HUES64 (cell line): ENCODE results near the gene KCNH1.

Source experiments
- H3K27ac ChIP-seq: 2 replicates; pipeline ENCODE4 v1.7.0; 2013; ENCODE audit warnings: low read depth, low read length, inconsistent platforms
- H3K27me3 ChIP-seq: 2 replicates; pipeline ENCODE4 v1.6.1; 2013; ENCODE audit warnings: mild to moderate bottlenecking, low read length; ENCODE audit not compliant: insufficient read depth
- H3K36me3 ChIP-seq: 2 replicates; pipeline ENCODE4 v1.6.1; 2013; ENCODE audit warnings: mild to moderate bottlenecking, low read length; ENCODE audit not compliant: insufficient read depth
- H3K4me1 ChIP-seq: 2 replicates; pipeline ENCODE4 v1.6.1; 2013; ENCODE audit warnings: mild to moderate bottlenecking, low read length, moderate library complexity; ENCODE audit not compliant: insufficient read depth
- H3K4me3 ChIP-seq: 2 replicates; pipeline ENCODE4 v1.5.1; 2013; ENCODE audit warnings: mild to moderate bottlenecking, low read length, moderate library complexity
- H3K9ac ChIP-seq: 2 replicates; pipeline ENCODE4 v1.6.1; 2013; ENCODE audit warnings: mild to moderate bottlenecking, low read depth, low read length
- H3K9me3 ChIP-seq: 2 replicates; pipeline ENCODE4 v1.6.1; 2013; ENCODE audit warnings: low read depth, low read length; ENCODE audit not compliant: insufficient read depth
- WGBS: fragments of 150-250, 120-280 bp; methylation state at CpG from one replicate; pipeline ENCODE4 v1.1.7; 2013; ENCODE audit warnings: missing lambda C conversion rate; 5-methylcytosine and 5-hydroxymethylcytosine counted together

The KCNH1 gene

DNA sequence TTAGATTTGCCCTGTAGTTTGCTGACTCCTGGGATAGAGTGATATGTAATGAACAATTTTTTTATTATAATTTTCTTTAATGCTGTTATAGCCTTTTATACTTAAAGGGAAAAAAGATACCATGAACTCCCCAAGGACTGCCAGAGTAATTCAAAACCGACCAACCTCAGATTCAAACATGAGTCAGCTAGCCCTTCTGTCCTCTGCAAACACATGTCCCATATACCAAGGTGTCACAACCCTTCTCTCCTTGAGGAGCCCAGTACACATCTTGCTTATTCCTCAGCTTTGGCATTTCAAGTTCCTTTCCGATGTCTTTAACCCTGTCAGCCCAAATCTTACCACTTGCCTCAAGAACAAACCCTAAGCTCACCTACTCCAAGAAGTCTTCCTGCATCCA lies 184.9 kb downstream of the KCNH1 start:
- Histone ChIP-seq H3K4me3 (no peak overlapping the region), H3K36me3 (no peaks in the 10 kb centered on the region), H3K4me1 (no peaks in the 10 kb centered on the region), H3K9ac (no peak overlapping the region), H3K9me3 (no peaks in the 10 kb centered on the region), H3K27ac (no peak overlapping the region), H3K27me3 (no peaks in the 10 kb centered on the region)
- WGBS = 89% methylated on average over 2 of the region's 2 CpGs

DNA sequence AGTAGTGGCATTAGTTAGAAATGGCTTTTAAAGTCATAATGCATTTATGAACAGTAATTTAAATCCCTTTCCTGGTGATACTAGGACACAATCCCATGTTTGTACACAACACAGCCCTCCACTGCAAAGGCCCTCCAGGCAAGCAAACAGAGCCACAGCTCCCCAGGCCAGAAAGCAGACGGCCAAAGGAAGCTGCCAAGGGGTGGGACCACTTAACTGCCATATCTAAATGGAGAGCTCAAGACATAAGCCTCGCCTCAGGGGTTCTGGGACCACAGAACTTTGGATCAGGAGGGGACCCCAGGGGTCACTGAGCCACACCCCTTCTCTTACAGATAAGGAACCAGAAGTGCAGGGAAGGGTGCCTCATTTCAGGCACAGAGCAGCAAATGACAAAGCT lies 189.7 kb downstream of the KCNH1 start:
- no peak overlapping the region for H3K27ac ChIP-seq
- H3K9me3 ChIP-seq = no peaks in the 10 kb centered on the region
- H3K27me3 ChIP-seq = no peaks in the 10 kb centered on the region
- no peak overlapping the region for H3K4me3 ChIP-seq
- H3K9ac ChIP-seq = no peak overlapping the region
- H3K36me3 ChIP-seq = no peaks in the 10 kb centered on the region
- H3K4me1 ChIP-seq = no peaks in the 10 kb centered on the region
- WGBS = 46% methylated on average over 2 of the region's 2 CpGs

DNA sequence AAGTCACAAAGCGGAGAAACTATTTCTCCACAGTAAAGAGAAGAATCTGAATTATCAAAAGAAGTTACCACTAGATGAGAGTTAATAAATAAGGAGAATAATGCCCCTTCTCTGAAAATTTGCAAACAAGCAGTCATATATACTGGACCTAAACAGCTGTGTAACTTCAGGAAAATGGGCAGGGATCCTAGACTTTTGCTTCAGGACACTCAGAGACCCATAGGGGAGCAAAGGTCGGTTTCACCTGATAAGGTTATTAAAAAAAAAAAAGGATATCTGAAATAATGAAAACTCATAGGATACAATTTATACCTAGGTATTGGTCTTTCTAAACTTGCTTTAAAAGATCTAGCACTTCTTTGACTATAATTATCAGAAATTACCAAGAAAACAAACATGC lies 191.4 kb downstream of the KCNH1 start:
- 100% methylated on average over 1 of the region's 2 CpGs for WGBS
- 0 out of 2 replicates have a peak, but pooled peaks cover 5% of the 10 kb centered on the region for H3K4me1 ChIP-seq
- no peaks in the 10 kb centered on the region for H3K27me3 ChIP-seq
- no peaks in the 10 kb centered on the region for H3K36me3 ChIP-seq
- H3K9ac ChIP-seq = no peak overlapping the region
- H3K9me3 ChIP-seq = no peaks in the 10 kb centered on the region
- no peak overlapping the region for H3K4me3 ChIP-seq
- H3K27ac ChIP-seq = no peak overlapping the region

DNA sequence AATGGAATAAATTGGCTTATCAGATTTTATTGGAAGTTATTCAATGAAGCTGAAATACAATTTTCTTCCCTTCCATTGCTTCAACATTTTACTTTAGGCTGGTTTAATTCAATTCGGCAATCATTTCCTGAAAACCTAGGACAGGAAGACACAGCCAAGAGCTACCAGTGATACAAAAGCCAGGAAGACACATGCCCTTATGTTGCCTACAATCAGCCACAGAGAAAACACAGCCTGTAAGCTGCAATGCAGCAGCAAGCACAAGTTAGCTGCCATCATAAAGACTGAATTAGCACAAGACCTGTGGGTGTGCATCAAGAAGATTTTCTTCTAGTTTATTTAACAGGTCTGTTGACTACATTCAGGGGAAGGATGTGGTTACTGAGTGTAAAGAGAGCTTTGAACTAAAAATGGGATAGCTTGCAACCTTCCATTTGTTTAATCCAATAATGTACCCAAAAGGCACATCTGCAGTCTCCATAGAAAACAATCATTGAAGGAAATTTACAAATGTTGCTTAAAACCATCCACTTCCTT lies 193.8 kb downstream of the KCNH1 start:
- 94% methylated on average over 1 of the region's 1 CpG for WGBS

DNA sequence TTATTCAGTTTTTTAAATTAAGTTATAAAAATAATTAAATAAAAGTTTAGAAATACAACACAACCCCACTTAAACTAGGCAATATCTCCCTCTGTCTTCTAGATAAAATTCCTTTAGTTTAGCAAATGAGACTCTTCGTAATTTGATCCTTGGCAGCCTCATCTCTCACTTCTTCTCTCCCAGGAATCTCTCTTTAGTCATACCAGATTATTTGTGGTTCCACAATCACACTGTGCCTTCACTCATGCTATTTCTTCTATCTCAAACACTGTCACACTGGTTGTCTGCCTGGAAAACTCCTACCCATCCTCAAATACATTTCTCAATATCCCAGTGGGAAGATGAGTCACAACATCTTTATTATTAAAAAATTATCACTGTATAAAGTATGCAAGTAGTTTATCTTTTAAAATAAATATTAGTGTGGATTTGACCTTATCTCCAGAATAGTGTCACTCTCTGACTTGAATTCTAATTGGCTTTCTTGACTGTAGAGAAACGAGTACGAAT lies 195.5 kb downstream of the KCNH1 start:
- H3K9me3 ChIP-seq = no peaks in the 10 kb centered on the region
- no peak overlapping the region for H3K27ac ChIP-seq
- H3K36me3 ChIP-seq = no peaks in the 10 kb centered on the region
- 95% methylated on average over 3 of the region's 3 CpGs for WGBS
- H3K4me1 ChIP-seq = 0 out of 2 replicates have a peak, but pooled peaks cover 5% of the 10 kb centered on the region
- H3K9ac ChIP-seq = no peak overlapping the region
- no peak overlapping the region for H3K4me3 ChIP-seq
- no peaks in the 10 kb centered on the region for H3K27me3 ChIP-seq

More for the DNA sequence above, 193.8 kb downstream of the KCNH1 start:
- no peaks in the 10 kb centered on the region for H3K9me3 ChIP-seq
- no peak overlapping the region for H3K4me3 ChIP-seq
- H3K9ac ChIP-seq = no peak overlapping the region
- no peaks in the 10 kb centered on the region for H3K36me3 ChIP-seq
- no peaks in the 10 kb centered on the region for H3K27me3 ChIP-seq
- H3K4me1 ChIP-seq = 0 out of 2 replicates have a peak, but pooled peaks cover 5% of the 10 kb centered on the region
- no peak overlapping the region for H3K27ac ChIP-seq

DNA sequence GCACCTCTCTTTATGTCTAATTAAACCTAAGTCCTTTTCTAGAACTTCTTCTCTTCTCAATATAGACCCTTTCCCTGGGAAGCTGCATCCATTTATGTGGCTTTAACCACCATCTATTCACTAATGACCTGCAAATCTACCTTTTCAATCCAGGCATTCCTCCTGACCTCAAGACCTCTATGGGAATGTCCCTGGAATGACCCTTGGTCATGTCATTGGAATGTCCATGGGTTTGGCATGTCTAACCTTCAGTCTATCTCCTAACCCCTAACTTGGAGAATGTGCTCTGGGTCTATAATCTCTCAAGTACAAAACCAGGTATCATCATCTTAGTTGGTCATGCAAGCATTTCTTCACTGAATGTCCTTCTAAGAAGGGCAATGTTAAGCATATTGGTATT lies 196.1 kb downstream of the KCNH1 start:
- no peaks in the 10 kb centered on the region for H3K9me3 ChIP-seq

DNA sequence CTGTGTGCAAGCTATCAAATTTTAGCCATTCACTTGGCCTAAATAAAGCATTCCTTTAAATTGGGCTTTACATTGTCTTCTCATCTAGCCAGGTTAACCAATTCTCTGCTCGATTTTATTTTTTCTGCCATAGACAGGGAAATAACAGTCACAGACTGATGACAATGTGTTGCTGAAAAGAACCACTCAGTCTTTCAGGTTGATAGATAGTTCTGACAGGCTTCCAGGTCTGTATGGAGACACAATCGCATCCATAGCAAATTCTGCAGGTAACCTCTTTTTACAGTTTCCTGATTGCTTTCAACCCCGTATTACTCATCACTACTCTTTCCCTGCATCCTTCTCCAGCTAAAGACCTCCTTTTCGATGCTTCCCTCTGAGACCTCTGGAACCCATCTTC lies 198.0 kb downstream of the KCNH1 start:
- 0 out of 2 replicates have a peak, but pooled peaks cover 5% of the 10 kb centered on the region for H3K4me1 ChIP-seq
- no peak overlapping the region for H3K4me3 ChIP-seq
- no peak overlapping the region for H3K27ac ChIP-seq
- H3K9me3 ChIP-seq = no peaks in the 10 kb centered on the region
- no peaks in the 10 kb centered on the region for H3K36me3 ChIP-seq
- 87% methylated on average over 4 of the region's 4 CpGs for WGBS
- no peak overlapping the region for H3K9ac ChIP-seq
- no peaks in the 10 kb centered on the region for H3K27me3 ChIP-seq

More for the DNA sequence above, 196.1 kb downstream of the KCNH1 start:
- Histone ChIP-seq H3K4me1 (0 out of 2 replicates have a peak, but pooled peaks cover 5% of the 10 kb centered on the region), H3K27me3 (no peaks in the 10 kb centered on the region), H3K36me3 (no peaks in the 10 kb centered on the region), H3K4me3 (no peak overlapping the region), H3K27ac (no peak overlapping the region), H3K9ac (no peak overlapping the region)

DNA sequence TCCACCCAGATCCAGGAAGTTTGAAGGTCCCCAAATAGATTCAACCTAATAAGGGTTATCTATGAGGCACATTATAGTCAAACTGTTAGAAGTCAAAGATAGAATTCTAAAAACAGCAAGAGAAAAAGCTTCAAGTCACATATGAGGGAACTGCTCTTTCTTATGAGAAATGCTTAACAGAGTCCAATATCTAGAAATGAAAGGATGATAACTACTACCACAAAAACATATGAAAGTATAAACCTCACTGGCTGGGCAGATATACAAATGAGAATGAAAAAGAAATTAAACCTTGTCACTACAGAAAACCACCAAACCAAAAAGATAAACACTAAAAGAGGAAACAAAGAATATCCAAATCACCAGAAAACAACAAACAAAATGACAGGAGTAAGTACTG lies 201.8 kb downstream of the KCNH1 start:
- Histone ChIP-seq H3K4me1 (no peaks in the 10 kb centered on the region), H3K36me3 (no peaks in the 10 kb centered on the region), H3K27me3 (no peaks in the 10 kb centered on the region), H3K9ac (no peak overlapping the region), H3K9me3 (no peaks in the 10 kb centered on the region), H3K27ac (no peak overlapping the region), H3K4me3 (no peak overlapping the region)

DNA sequence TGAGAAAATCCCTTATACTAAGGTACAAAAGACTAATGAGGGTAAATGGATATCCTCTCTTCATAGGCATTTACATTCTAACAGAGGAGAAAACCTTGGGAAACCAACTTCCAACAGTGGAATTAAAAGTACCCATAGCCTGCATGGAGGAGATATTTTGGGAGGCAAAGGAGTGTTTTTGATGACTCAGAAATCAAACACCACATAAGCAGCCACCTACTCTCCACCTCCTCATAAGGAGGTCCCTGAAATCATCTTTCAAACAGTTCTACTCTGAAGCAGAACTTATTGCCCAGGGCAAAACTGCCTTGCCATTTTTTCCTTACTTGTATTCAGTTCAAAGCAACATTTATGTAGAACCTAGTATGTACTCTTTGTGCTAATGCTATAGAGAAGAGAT lies 211.3 kb downstream of the KCNH1 start:
- Histone ChIP-seq H3K4me3 (no peak overlapping the region), H3K27me3 (no peaks in the 10 kb centered on the region), H3K9me3 (no peaks in the 10 kb centered on the region), H3K4me1 (peaks cover 9% of the 10 kb centered on the region; the same call in 1 of the 2 replicates), H3K27ac (no peak overlapping the region), H3K9ac (no peak overlapping the region), H3K36me3 (no peaks in the 10 kb centered on the region)

DNA sequence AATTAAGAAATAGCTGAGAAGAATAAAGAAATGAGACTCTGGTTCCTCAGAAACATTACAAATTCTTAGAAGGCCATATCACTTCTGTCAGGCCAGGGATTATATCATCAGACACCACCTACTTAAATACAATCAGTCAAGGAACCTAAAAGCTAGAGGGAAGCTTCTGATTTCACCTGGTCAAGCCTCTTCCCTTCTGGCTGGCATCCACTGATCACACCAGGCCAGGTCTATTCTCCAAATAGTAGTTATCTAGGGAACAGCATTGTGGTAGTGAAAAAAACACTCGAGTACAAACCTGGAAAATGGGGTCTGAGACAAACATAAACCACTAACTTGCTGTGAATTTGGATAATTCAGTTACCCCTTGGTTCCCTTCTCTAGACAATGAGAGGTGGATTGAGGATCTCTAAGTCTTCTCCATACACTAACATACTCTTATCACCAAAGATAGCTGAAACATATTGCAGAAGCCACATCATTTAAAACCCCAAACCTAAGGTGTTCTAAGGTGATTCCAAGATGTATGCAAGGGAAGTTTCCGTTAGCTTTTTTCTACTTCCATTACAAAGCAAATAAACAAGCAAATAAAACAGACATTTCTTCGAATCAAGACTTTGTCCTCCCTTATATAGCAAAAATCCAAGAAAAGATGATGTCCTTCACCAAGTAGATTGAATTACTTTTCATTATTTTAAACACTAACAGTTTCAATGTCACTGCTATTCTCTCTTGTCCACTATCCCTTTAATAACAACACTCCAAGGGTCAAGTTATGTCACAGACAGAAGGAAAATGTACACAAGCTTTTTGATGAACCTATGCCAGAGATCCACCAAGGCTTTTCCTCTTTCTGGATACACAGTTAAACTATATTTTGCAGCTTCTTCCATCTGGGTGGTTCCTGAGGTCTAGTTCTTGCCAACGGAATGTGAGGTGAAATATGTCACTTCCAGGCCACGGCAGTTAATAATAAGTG lies 212.9 kb downstream of the KCNH1 start:
- Histone ChIP-seq H3K27ac (no peak overlapping the region), H3K4me3 (no peak overlapping the region), H3K27me3 (no peaks in the 10 kb centered on the region), H3K4me1 (peaks cover 9% of the 10 kb centered on the region; the same call in 1 of the 2 replicates), H3K9me3 (no peaks in the 10 kb centered on the region), H3K9ac (no peak overlapping the region), H3K36me3 (no peaks in the 10 kb centered on the region)
- 90% methylated on average over 5 of the region's 5 CpGs for WGBS

DNA sequence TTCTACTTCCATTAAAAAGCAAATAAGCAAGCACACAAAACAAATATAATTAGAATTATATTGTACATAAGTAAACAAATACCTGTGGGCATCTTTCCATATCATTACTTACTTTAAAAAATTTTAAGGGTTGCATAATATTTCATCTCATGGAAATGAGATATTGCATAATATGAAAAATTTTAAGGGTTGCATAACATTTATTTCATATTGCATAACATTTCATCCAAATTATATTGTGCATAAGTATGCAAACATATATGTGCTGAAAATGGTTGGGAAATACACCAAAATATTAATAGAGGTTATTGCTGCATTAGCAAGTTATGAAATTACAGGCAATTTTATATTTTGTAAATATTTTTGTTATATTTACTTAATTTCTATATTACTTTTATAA lies 213.7 kb downstream of the KCNH1 start:
- Histone ChIP-seq H3K4me1 (peaks cover 9% of the 10 kb centered on the region; the same call in 1 of the 2 replicates), H3K4me3 (no peak overlapping the region), H3K36me3 (no peaks in the 10 kb centered on the region), H3K27ac (no peak overlapping the region), H3K9ac (no peak overlapping the region), H3K27me3 (no peaks in the 10 kb centered on the region), H3K9me3 (no peaks in the 10 kb centered on the region)
